Measurements from ENCODE around the gene ERVV-1.

GRCh38 chr19:53034948-53035675, 21.4 kb downstream of the ERVV-1 start:
- TF ChIP-seq CTCF (optimal IDR thresholded peaks at IDR 0.05 in 1 of 3, IDR thresholded peaks at IDR 0.05 in 1 of 3, conservative IDR thresholded peaks at IDR 0.05 in 1 of 3; ENCODE audit: extremely low read depth in 1 of 3, insufficient read depth in 2 of 3, low read length in 3 of 3) (no peak), EZH2 (IDR thresholded peaks at IDR 0.05; ENCODE audit: low read length) (no peak)

Data from keratinocyte (primary cell).